PC-9 (cell line): Measurements from ENCODE around the gene KCNQ1OT1. TPM values are rescaled to one million over a fixed set of nuclear protein-coding genes. Genes with fewer than 3 reads are reported as not detected.

Experiments used
- BruUV-seq: library from RNA; stranded (reverse); fragments of 400-500 nt; replicated peaks from 2 replicates; lab custom pipeline; 2021; lab: Mats Ljungman, UMichigan
- CTCF ChIA-PET: fragments of 300-600 bp; sonication (Branson Sonifier 250); formaldehyde crosslinking; loops from one replicate; lab custom pipeline; 2022; ENCODE audit warnings: antibody characterized with exemption; lab: Charles Lee
- POLR2A ChIA-PET: fragments of 300-600 bp; sonication (Branson Sonifier 250); formaldehyde crosslinking; loops from one replicate; lab custom pipeline; 2022; ENCODE audit warnings: antibody characterized with exemption; ENCODE audit not compliant: unreplicated experiment; lab: Charles Lee
- DNase-seq, 2 experiments: peaks; one replicate each; pipeline versions ENCODE4 v3.0.0 to v3.0.0-alpha.2; 2015 to 2022; ENCODE audit warnings: mixed read lengths in 1 of 2
- H2AFZ ChIP-seq: fragments of 200-600 bp; sonication (generic); 2 replicates; pipeline ENCODE4 v1.8.1; 2017; ENCODE audit warnings: antibody characterized with exemption
- H3F3A ChIP-seq: fragments of 200-600 bp; sonication (generic); 2 replicates; pipeline ENCODE4 v1.8.1; 2017; ENCODE audit warnings: antibody characterized with exemption, mild to moderate bottlenecking, low read depth; ENCODE audit not compliant: insufficient read depth
- H3K27ac ChIP-seq: fragments of 200-600 bp; sonication (generic); 2 replicates; pipeline ENCODE4 v1.6.1; 2016; ENCODE audit warnings: mixed run types
- H3K27me3 ChIP-seq: fragments of 200-600 bp; sonication (generic); 2 replicates; pipeline ENCODE4 v1.6.1; 2016; ENCODE audit warnings: low read depth, mixed run types; ENCODE audit not compliant: insufficient read depth
- H3K36me3 ChIP-seq: fragments of 200-600 bp; sonication (generic); 2 replicates; pipeline ENCODE4 v1.6.1; 2016; ENCODE audit warnings: low read depth, mixed run types
- H3K4me1 ChIP-seq: fragments of 200-600 bp; sonication (generic); replicated peaks from 2 replicates; pipeline ENCODE4 v1.6.1; 2016; ENCODE audit warnings: mixed run types; ENCODE audit not compliant: insufficient read depth
- H3K4me2 ChIP-seq: fragments of 200-600 bp; sonication (generic); 2 replicates; pipeline ENCODE4 v1.6.1; 2017; ENCODE audit warnings: mixed run types
- H3K4me3 ChIP-seq: fragments of 200-600 bp; sonication (generic); 2 replicates; pipeline ENCODE4 v1.6.1; 2016; ENCODE audit warnings: mixed run types
- H3K79me2 ChIP-seq: fragments of 200-600 bp; sonication (generic); 2 replicates; pipeline ENCODE4 v1.6.1; 2017; ENCODE audit warnings: low read depth, mixed run types
- H3K9me2 ChIP-seq: fragments of 200-600 bp; sonication (generic); 2 replicates; pipeline ENCODE4 v1.8.1; 2017; ENCODE audit warnings: mild to moderate bottlenecking; ENCODE audit not compliant: insufficient read depth
- H3K9me3 ChIP-seq: fragments of 200-600 bp; sonication (generic); 2 replicates; pipeline ENCODE4 v1.8.1; 2016; ENCODE audit warnings: low read depth; ENCODE audit not compliant: insufficient read depth
- H4K20me1 ChIP-seq: fragments of 200-600 bp; sonication (generic); 2 replicates; pipeline ENCODE4 v1.8.1; 2017; ENCODE audit not compliant: insufficient read depth
- CTCF ChIP-seq: fragments of 200-600 bp; sonication (generic); conservative IDR thresholded peaks from 2 replicates; pipeline ENCODE4 v1.6.1; 2017; ENCODE audit warnings: mixed run types, antibody characterized with exemption, mild to moderate bottlenecking, moderate library complexity
- EZH2 ChIP-seq: fragments of 200-600 bp; sonication (generic); IDR thresholded peaks from 2 replicates; pipeline ENCODE4 v1.8.0; 2017; ENCODE audit warnings: antibody characterized with exemption, low read depth
- intact Hi-C: fragments of 100-400 bp; cut with micrococcal nuclease; formaldehyde crosslinking; loops from one replicate; pipeline ENCODE4 v1.10.0; 2022; ENCODE audit not compliant: unreplicated experiment
- total RNA-seq: library from RNA; stranded (reverse); gene quantifications from 2 replicates; pipeline ENCODE4 v1.2.3, GENCODE V29; 2021

The KCNQ1OT1 gene
- total RNA-seq, 1 experiment from 2014 or later, result 3.4 TPM

GRCh38 chr11:2698386-2699184 lies 1.2 kb downstream of the KCNQ1OT1 start:
- ChIA-PET CTCF (no interaction called here), POLR2A (interaction anchor here (0.7 kb wide), 1 partner anchor 1207 kb away, joined by 3 read pairs; no protein-coding TSS in a partner anchor)
- TF ChIP-seq EZH2 (no peak), CTCF (no peak)
- peak overlapping the region; percentile 88 for H3K4me2 ChIP-seq
- H3K79me2 ChIP-seq, result peaks cover 49% of the 10 kb centered on the region
- H3K4me1 ChIP-seq, result peaks cover 14% of the 10 kb centered on the region
- H3K9me3 ChIP-seq, result no peaks in the 10 kb centered on the region
- no peaks in the 10 kb centered on the region for H3F3A ChIP-seq
- H3K27ac ChIP-seq, result no peak overlapping the region
- H3K27me3 ChIP-seq, result no peaks in the 10 kb centered on the region
- intact Hi-C loops, result loop anchor here (10.0 kb wide), 1 partner anchor 164 kb away; no protein-coding TSS in a partner anchor
- H3K36me3 ChIP-seq, result no peaks in the 10 kb centered on the region
- peak overlapping the region; percentile 84 for H3K4me3 ChIP-seq
- no peaks in the 10 kb centered on the region for H3K9me2 ChIP-seq
- BruUV-seq, result no TSS peak
- H4K20me1 ChIP-seq, result peaks cover 4% of the 10 kb centered on the region
- DNase-seq, result no peak
- peak overlapping the region; percentile 80 for H2AFZ ChIP-seq

GRCh38 chr11:2697866-2698265 lies 1.9 kb downstream of the KCNQ1OT1 start:
- H4K20me1 ChIP-seq, result peaks cover 4% of the 10 kb centered on the region
- H2AFZ ChIP-seq, result no peak overlapping the region
- no peaks in the 10 kb centered on the region for H3K27me3 ChIP-seq
- H3K4me3 ChIP-seq, result peak overlapping the region; percentile 84; the same call in 1 of the 2 replicates
- CTCF ChIA-PET, result no interaction called here
- peaks cover 14% of the 10 kb centered on the region for H3K4me1 ChIP-seq
- POLR2A ChIA-PET, result no interaction called here
- H3K9me2 ChIP-seq, result no peaks in the 10 kb centered on the region
- H3K27ac ChIP-seq, result no peak overlapping the region
- no peaks in the 10 kb centered on the region for H3K9me3 ChIP-seq
- no peak for DNase-seq
- H3K4me2 ChIP-seq, result peak overlapping the region; percentile 88
- H3K79me2 ChIP-seq, result peaks cover 49% of the 10 kb centered on the region
- H3F3A ChIP-seq, result no peaks in the 10 kb centered on the region
- TF ChIP-seq EZH2 (no peak), CTCF (no peak)
- intact Hi-C loops, result loop anchor here (10.0 kb wide), 1 partner anchor 163 kb away; no protein-coding TSS in a partner anchor
- TSS peak; percentile 38 for BruUV-seq
- no peaks in the 10 kb centered on the region for H3K36me3 ChIP-seq

GRCh38 chr11:2696455-2696854 lies 3.3 kb downstream of the KCNQ1OT1 start:
- no TSS peak for BruUV-seq

More at GRCh38 chr11:2696455-2696854, 3.3 kb downstream of the KCNQ1OT1 start:
- Histone ChIP-seq H2AFZ (no peak overlapping the region), H3F3A (no peaks in the 10 kb centered on the region), H3K9me2 (no peaks in the 10 kb centered on the region), H4K20me1 (peaks cover 9% of the 10 kb centered on the region), H3K79me2 (peaks cover 49% of the 10 kb centered on the region), H3K4me2 (no peak overlapping the region), H3K4me1 (peaks cover 14% of the 10 kb centered on the region), H3K36me3 (no peaks in the 10 kb centered on the region), H3K27me3 (no peaks in the 10 kb centered on the region), H3K9me3 (no peaks in the 10 kb centered on the region), H3K4me3 (no peak overlapping the region), H3K27ac (no peak overlapping the region)
- intact Hi-C loops, result loop anchor here (10.0 kb wide), 1 partner anchor 162 kb away; no protein-coding TSS in a partner anchor
- ChIA-PET CTCF (interaction anchor here (0.6 kb wide), 1 partner anchor 9 kb away, joined by 3 read pairs; no protein-coding TSS in a partner anchor), POLR2A (no interaction called here)
- no peak for TF ChIP-seq CTCF
- TF ChIP-seq EZH2, result no peak
- DNase-seq, result no peak
